D721Med (cell line): ENCODE results near the gene NBAS.

Experiments used
- DNase-seq: peaks from one replicate; pipeline ENCODE4 v3.0.0; 2011; ENCODE audit warnings: low spot score; ENCODE audit not compliant: insufficient read length
- FAIRE-seq: peaks from 2 replicates; lab custom pipeline; 2011; peaks lifted over from hg19 to GRCh38; lab: Jason Lieb, UNC
- TF ChIP-seq, protein P1 (sequence below): IDR thresholded peaks from 2 replicates; pipeline ENCODE4 v1.5.1; 2012; ENCODE audit warnings: mild to moderate bottlenecking, control low read depth; ENCODE audit not compliant: insufficient read depth; ENCODE audit errors: missing control alignments

NBAS gene

DNA sequence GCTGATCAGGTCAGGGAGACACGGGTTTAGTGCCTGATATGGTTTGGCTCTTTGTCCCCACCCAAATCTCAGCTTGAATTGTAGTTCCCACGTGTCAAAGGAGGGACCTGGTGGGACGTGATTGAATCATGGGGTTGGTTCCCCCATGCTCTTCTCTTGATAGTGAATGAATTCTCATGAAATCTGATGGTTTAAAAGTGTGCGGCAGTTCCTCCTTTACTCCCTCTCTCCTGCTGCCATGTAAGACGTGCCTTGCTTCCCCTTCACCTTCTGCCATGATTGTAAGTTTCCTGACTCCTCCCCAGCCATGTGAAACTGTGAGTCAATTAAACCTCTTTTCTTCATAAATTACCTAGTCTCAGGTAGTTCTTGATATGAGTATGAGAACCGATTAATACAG, 424.5 kb downstream of the NBAS start:
- no peak for DNase-seq
- TF ChIP-seq, protein P1, sequence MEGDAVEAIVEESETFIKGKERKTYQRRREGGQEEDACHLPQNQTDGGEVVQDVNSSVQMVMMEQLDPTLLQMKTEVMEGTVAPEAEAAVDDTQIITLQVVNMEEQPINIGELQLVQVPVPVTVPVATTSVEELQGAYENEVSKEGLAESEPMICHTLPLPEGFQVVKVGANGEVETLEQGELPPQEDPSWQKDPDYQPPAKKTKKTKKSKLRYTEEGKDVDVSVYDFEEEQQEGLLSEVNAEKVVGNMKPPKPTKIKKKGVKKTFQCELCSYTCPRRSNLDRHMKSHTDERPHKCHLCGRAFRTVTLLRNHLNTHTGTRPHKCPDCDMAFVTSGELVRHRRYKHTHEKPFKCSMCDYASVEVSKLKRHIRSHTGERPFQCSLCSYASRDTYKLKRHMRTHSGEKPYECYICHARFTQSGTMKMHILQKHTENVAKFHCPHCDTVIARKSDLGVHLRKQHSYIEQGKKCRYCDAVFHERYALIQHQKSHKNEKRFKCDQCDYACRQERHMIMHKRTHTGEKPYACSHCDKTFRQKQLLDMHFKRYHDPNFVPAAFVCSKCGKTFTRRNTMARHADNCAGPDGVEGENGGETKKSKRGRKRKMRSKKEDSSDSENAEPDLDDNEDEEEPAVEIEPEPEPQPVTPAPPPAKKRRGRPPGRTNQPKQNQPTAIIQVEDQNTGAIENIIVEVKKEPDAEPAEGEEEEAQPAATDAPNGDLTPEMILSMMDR: no peak
- no peak for FAIRE-seq

GRCh38 chr2:15134957-15135356, 426.2 kb downstream of the NBAS start:
- TF ChIP-seq, protein P1: no peak
- DNase-seq: no peak
- no peak for FAIRE-seq

GRCh38 chr2:15133461-15133860, 427.7 kb downstream of the NBAS start:
- DNase-seq: no peak
- no peak for FAIRE-seq
- TF ChIP-seq, protein P1: no peak

GRCh38 chr2:15128846-15129245, 432.3 kb downstream of the NBAS start:
- no peak for FAIRE-seq
- TF ChIP-seq, protein P1: no peak
- no peak for DNase-seq

- DNase-seq (no peak), FAIRE-seq (no peak)
- TF ChIP-seq, protein P1: no peak
Observed at GRCh38 chr2:15127876-15128275, 433.3 kb downstream of the NBAS start.

- no peak for FAIRE-seq
- DNase-seq: no peak
- TF ChIP-seq, protein P1: no peak
Observed at GRCh38 chr2:15127301-15127700, 433.8 kb downstream of the NBAS start.

DNA sequence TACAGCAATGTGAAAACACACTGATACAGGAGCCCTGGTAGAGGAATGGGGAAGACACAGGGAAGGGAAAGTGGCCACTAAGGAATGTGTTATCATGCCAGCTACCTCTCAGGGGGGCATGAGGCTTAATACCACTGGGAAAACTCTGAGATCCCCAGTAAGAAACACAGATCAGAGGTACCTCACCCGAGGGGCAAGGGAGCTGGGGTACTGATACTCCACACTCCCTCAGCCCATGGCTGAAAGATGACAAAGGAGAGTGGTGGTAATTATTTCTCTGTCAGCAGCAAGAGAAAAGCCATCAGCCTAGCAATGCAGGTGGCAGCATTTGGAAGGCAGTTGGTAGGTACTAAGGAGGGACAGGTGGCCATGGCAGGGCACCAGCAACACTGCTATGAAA, 434.8 kb downstream of the NBAS start:
- DNase-seq (no peak), FAIRE-seq (no peak)
- TF ChIP-seq, protein P1: no peak
